ENCODE results near the gene CHTOP. TPM values are rescaled to one million over a fixed set of nuclear protein-coding genes. Genes with fewer than 3 reads are reported as not detected.

CHTOP gene
- total RNA-seq, 1 experiment from 2014 or later = 156 TPM

- intact Hi-C loops (cut with micrococcal nuclease) = loop anchor here (1.0 to 2.0 kb wide), 3 partner anchors 31 to 56 kb away; partner anchors contain the start of genes ILF2 and SNAPIN
- no peak for DNase-seq (ENCODE audit: unreplicated experiment)
- BruUV-seq (replicated peaks) = no TSS peak
- Mint-ChIP-seq H3K27ac (ENCODE audit: low read depth, unreplicated experiment) (peak within 1 kb of the TSS; percentile 91), H3K36me3 (ENCODE audit: insufficient read depth, unreplicated experiment) (peaks cover 33% of the 10 kb centered on the region), H3K27me3 (ENCODE audit: insufficient read depth, unreplicated experiment) (no peaks in the 10 kb centered on the region), H3K9me3 (ENCODE audit: unreplicated experiment) (no peaks in the 10 kb centered on the region), H3K4me1 (ENCODE audit: insufficient read depth, unreplicated experiment) (peaks cover 41% of the 10 kb centered on the region), H3K4me3 (ENCODE audit: unreplicated experiment) (peak within 1 kb of the TSS; percentile 84)
- TF ChIP-seq, protein P1, sequence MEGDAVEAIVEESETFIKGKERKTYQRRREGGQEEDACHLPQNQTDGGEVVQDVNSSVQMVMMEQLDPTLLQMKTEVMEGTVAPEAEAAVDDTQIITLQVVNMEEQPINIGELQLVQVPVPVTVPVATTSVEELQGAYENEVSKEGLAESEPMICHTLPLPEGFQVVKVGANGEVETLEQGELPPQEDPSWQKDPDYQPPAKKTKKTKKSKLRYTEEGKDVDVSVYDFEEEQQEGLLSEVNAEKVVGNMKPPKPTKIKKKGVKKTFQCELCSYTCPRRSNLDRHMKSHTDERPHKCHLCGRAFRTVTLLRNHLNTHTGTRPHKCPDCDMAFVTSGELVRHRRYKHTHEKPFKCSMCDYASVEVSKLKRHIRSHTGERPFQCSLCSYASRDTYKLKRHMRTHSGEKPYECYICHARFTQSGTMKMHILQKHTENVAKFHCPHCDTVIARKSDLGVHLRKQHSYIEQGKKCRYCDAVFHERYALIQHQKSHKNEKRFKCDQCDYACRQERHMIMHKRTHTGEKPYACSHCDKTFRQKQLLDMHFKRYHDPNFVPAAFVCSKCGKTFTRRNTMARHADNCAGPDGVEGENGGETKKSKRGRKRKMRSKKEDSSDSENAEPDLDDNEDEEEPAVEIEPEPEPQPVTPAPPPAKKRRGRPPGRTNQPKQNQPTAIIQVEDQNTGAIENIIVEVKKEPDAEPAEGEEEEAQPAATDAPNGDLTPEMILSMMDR (IDR thresholded peaks at IDR 0.05; ENCODE audit: unreplicated experiment) = no peak
- CTCF ChIA-PET = interaction anchor here (0.6 to 9.3 kb wide), 26 partner anchors 13 to 1267 kb away, joined by 3 to 195 read pairs (median 4); partner anchors contain the start of genes NPR1, S100A14, S100A16 and SNAPIN
- POLR2A ChIA-PET = interaction anchor here (0.6 to 46.1 kb wide), 24 partner anchors 6 to 792 kb away, joined by 3 to 1272 read pairs (median 5); partner anchors contain the start of genes CHTOP, CREB3L4, INTS3 and JTB
These were observed 5.9 kb upstream of the CHTOP start, which contains the start of gene S100A1 for GRCh38 chr1:153627715-153628626. Gene S100A1, plus strand, starts transcription at chr1:153628434. Its CDS starts 2,088 bp downstream, at chr1:153630522.

- TF ChIP-seq, protein P1 (IDR thresholded peaks at IDR 0.05; ENCODE audit: unreplicated experiment) = no peak
- Mint-ChIP-seq H3K4me3 (ENCODE audit: unreplicated experiment) (no peak overlapping the region), H3K27ac (ENCODE audit: low read depth, unreplicated experiment) (no peak overlapping the region), H3K4me1 (ENCODE audit: insufficient read depth, unreplicated experiment) (peaks cover 43% of the 10 kb centered on the region), H3K36me3 (ENCODE audit: insufficient read depth, unreplicated experiment) (peaks cover 25% of the 10 kb centered on the region), H3K9me3 (ENCODE audit: unreplicated experiment) (no peaks in the 10 kb centered on the region), H3K27me3 (ENCODE audit: insufficient read depth, unreplicated experiment) (no peaks in the 10 kb centered on the region)
- intact Hi-C loops (cut with micrococcal nuclease) = no loop called here
- ChIA-PET POLR2A (interaction anchor here (0.7 to 46.1 kb wide), 5 partner anchors 5 to 99 kb away, joined by 3 to 1272 read pairs (median 19); partner anchors contain the start of genes CHTOP, INTS3, S100A1 and S100A13), CTCF (interaction anchor here (0.6 to 9.3 kb wide), 13 partner anchors 8 to 118 kb away, joined by 3 to 195 read pairs (median 5); partner anchors contain the start of genes NPR1, S100A14 and S100A16)
- no peak for DNase-seq (ENCODE audit: unreplicated experiment)
- BruUV-seq (replicated peaks) = no TSS peak
These were observed 5.1 kb upstream of the CHTOP start for GRCh38 chr1:153628638-153629342.

GRCh38 chr1:153629343-153629665 lies 4.6 kb upstream of the CHTOP start:
- ChIA-PET POLR2A (interaction anchor here (0.7 to 46.1 kb wide), 4 partner anchors 5 to 99 kb away, joined by 3 to 1272 read pairs (median 640); partner anchors contain the start of genes CHTOP, INTS3, S100A1 and S100A13), CTCF (interaction anchor here (0.6 to 9.3 kb wide), 8 partner anchors 8 to 119 kb away, joined by 4 to 195 read pairs (median 7); partner anchors contain the start of genes S100A14 and S100A16)
- no peak overlapping the region for H3K27ac Mint-ChIP-seq (ENCODE audit: low read depth, unreplicated experiment)
- H3K27me3 Mint-ChIP-seq (ENCODE audit: insufficient read depth, unreplicated experiment) = no peaks in the 10 kb centered on the region
- BruUV-seq (replicated peaks) = no TSS peak
- no peak for DNase-seq (ENCODE audit: unreplicated experiment)
- peaks cover 38% of the 10 kb centered on the region for H3K4me1 Mint-ChIP-seq (ENCODE audit: insufficient read depth, unreplicated experiment)
- TF ChIP-seq, protein P1 (IDR thresholded peaks at IDR 0.05; ENCODE audit: unreplicated experiment) = no peak
- H3K36me3 Mint-ChIP-seq (ENCODE audit: insufficient read depth, unreplicated experiment) = peaks cover 25% of the 10 kb centered on the region
- intact Hi-C loops (cut with micrococcal nuclease) = no loop called here
- H3K9me3 Mint-ChIP-seq (ENCODE audit: unreplicated experiment) = no peaks in the 10 kb centered on the region
- no peak overlapping the region for H3K4me3 Mint-ChIP-seq (ENCODE audit: unreplicated experiment)

Data from MCF 10A (cell line).